Medulla oblongata (tissue), 1 donor: ENCODE data around the gene ANKRD44.

Experiments used
- DNase-seq: peaks from one replicate; pipeline ENCODE4 v3.0.0-alpha.2; 2015; ENCODE audit errors: extremely low spot score

Gene ANKRD44

DNA sequence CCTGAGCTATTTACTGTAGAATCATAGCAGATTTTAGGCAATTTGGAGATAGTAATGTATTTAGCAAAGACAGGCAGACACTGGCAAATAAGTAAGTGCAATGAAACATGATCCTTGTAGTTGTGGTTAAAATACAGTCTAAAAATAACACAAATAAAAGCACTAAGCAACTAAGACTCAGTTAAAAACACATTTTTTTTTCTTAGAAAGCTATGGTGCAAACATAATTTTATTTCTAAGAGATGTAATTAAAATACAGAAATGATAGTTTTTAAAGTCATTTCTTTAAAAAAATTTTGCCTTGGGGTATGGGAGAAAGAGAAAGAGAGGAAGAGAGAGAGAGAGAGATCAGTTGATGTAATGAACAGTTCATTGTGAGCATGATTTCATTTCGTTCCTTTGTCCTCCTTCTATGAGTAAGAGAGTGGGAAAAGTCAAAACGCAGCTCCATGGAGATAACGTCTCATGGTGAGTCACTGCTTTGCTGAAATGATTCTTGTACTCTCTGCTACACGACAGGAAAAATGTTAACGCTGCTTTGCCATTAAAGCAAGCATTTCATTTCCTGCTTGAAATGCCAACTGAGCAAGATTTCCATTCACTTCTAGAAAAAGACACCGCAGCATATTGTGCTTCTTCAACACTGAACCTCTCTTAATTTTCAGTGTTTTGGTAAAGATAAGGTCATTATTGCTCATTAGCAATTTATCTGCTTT, 322.8 kb downstream of the ANKRD44 start:
- DNase-seq = peak; percentile 55

DNA sequence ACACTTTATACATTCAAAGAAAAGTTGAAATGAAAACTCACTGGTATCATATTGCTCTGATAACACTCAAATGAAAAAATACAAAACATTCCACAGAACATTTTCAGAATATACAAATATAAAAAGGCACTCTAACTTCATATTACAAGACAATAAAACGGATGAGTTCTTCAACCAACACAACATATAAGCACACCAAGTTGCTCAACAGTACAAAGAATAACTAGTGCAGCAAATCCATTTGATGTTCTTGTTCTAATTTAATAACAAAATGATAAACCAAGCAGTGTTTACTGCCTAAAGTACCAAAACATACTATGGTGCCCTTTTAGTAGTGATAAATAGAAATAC, 323.3 kb downstream of the ANKRD44 start:
- DNase-seq = no peak

DNA sequence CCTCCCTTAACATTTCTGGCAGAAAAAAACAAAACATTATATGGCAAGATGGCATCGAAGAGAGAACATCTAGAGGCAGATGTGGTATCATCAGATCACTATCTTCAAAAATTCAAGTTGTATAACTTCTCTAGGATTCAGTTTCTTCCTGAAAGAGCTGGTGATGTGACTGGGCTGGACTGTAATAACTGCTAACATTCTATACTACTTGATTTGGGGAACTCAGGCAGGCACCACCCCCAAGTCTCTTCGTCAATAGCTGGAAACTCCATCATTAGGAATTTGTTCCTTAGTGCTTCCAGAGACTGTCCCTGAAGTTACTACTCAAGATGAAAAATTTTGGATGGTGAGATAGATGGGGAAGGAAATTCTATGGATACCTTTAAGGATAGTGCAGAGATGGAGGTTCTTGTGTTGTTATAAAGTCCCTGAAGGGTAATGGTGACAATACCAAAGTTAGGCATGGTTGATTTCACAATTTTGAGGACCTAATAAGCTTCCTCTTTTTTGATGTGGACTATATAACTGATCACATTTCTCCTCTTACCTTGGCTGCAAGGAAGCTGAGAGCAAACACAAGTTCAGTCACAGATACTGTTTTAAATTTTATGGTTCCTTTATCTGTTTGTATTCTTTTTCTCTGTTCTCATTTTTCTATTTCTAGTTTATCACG, 324.9 kb downstream of the ANKRD44 start:
- DNase-seq = no peak

GRCh38 chr2:196984903-196985302, 325.7 kb downstream of the ANKRD44 start:
- DNase-seq = no peak

DNA sequence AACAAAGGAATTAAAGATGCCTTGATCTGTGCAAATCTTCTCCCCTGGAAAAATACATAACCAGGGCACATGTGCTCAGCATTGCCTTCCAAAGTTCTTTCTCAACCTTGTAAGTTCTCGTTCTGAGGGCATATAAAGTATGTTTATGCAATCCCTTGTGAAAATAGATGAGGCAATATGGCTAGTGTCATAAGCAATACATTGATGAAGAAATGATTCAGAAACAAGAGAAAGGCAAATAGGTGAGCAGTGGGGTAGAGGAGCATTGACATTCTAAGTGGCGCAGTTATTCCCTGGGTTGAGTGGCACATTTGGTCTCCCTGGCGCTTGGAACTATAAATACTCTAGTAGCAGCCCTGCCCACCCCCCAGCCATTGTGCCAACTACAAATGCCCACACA, 326.6 kb downstream of the ANKRD44 start:
- no peak for DNase-seq

- DNase-seq = no peak
These were observed 330.1 kb downstream of the ANKRD44 start for GRCh38 chr2:196980473-196980872.

GRCh38 chr2:196980001-196980400, 330.6 kb downstream of the ANKRD44 start:
- no peak for DNase-seq

DNA sequence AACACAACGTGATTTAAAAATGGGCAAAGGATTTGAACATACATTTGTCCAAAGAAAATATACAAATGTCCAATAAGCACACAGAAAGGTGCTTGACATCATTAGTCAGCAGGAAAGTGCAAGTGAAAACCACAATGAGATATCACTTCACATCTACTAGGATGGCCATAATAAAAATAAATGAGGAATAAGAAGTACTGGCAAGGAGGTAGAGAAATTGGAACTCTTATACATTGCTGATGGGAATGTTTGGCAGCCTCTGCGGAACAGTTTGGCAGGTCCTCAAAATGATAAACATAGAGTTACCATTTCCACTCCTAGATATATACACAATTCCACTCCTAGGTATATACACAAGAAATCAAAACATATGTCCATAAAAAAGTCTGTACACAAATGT, 333.1 kb downstream of the ANKRD44 start:
- DNase-seq = no peak

- DNase-seq = no peak
These were observed 335.6 kb downstream of the ANKRD44 start for GRCh38 chr2:196974970-196975369.

GRCh38 chr2:196971574-196972279, 338.9 kb downstream of the ANKRD44 start:
- DNase-seq = no peak

DNA sequence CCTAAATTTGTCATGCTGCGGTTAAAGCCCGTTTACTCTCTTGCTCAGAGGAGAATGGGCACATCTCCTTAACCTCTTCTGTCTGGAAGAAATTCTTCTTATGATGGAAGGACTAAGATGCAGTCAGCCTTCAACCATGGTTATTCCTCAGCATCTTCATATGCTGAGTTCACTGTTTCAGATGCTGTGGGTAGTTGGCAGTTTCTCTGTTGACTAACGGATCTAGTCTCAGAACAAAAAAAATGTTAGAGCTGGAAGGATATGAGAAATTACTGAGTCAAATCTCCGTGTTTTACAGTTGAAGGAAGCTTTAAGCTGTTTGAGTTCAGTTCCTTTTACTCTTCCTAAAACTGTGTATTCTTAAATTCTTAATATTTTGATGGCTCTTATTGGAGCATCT, 340.5 kb downstream of the ANKRD44 start:
- DNase-seq = no peak

GRCh38 chr2:196968516-196968915, 342.1 kb downstream of the ANKRD44 start:
- DNase-seq = no peak

DNA sequence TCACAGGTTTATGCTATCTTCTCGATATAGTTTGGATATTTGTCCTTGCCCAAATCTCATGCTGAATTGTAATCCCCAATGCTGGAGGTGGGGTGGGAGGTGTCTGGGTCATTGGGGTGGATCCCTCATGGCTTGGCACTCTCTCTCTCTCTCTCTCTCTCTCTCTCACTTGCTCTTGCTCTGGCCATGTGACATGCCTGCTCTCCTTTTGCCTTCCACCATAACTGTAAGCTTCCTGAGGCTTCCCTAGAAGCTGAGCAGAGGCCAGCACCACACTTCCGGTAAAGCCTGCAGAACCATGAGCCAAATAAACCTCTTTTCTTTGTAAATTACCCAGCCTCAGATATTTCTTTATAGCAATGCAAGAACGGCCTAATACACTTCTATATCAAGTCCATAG, 342.8 kb downstream of the ANKRD44 start:
- DNase-seq = no peak

DNA sequence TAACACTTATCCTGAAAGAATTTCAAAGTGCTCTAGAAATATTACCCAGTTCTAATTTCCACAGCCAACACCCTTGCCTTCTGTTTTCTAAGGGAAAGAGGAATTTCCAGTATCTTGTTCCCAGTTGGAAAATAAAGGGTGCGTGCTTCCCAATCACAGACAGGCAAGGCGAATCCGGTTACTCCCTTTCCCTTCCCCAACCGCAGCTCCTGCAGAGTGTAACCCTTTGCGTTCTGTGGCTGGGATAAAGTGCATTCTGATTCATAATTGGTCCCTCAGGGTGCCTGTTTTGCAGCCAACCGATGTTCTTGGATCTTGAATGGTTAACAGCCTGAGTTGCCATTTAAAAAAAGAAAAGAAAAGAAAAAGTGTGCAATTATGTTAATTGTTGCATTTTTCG, 343.5 kb downstream of the ANKRD44 start:
- no peak for DNase-seq

DNA sequence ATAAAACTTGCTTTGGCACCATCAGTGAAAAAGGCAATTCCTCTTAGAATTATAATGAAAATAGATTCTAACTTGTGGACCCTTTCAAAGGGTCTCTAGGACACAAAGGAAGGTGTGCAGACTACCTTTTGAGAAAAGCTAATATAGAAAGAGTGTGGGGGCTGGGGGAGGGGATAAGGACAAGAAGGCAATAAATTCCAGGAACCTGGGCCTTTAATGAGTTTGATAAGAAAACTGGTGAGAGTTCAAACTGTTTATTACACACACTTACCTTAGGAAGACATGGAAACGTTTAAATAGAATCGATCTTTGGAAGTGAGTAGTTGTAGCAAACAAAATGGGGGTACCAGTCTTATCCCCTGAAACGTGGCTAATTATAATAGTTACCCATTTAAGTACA, 344.5 kb downstream of the ANKRD44 start:
- DNase-seq = no peak

- no peak for DNase-seq
These were observed 344.9 kb downstream of the ANKRD44 start for GRCh38 chr2:196965651-196966050.

- DNase-seq = no peak
These were observed 346.6 kb downstream of the ANKRD44 start for GRCh38 chr2:196963961-196964360.

DNA sequence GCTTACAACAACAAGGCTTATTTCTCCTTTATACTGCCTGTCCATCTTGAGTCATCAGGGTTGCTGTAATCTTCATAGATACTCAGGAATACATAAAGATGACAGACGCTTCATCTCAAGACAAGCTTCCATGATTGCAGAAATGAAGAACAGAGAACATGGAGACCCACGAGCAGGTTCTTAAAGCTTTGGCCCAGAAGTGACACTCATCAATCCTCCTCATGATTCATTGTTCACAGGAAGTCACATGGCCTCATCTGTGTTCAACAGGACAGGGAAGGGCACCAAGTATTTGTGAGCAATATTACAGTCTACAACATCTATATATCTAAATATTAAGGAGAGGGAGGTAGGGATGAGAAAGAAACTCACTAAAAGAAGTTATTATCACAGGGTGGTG, 347.5 kb downstream of the ANKRD44 start:
- DNase-seq = no peak

DNA sequence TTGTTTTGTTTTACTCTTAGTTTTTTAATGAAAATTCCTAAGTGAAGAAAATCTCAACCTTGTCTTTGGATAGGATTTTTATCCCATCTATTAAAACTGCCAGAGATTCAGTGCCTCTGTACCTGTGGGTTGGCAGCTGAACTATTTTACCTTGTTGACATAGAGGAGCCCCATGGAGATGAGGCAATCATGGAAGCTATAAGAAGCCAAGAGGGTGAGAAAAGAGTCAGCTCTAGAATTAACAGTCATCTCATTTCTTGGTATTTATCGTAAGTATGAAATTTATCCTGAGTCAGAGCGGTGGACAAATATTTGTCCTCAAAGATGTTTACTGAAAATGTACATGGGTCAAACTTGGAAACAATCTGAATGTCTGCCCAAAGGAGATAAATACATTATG, 348.3 kb downstream of the ANKRD44 start:
- DNase-seq = no peak

DNA sequence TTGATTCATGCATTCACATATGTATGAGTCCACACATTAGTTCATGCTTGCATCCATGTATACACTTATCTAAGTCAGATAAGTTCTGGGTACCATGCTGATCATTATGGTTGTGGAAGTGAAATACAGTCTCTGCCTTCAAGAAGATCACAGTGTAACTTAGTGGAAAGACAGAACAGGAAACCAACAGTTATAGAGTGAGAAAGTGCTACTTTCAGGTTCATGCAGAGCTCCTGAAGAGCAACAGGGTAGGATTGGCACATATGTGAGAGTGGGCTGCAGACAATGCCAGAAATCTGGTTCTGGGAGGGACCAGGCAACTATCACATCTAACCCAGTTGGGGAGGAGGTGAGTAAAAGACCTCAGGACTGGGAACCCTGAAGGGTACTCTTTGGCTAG, 348.7 kb downstream of the ANKRD44 start:
- DNase-seq = no peak

DNA sequence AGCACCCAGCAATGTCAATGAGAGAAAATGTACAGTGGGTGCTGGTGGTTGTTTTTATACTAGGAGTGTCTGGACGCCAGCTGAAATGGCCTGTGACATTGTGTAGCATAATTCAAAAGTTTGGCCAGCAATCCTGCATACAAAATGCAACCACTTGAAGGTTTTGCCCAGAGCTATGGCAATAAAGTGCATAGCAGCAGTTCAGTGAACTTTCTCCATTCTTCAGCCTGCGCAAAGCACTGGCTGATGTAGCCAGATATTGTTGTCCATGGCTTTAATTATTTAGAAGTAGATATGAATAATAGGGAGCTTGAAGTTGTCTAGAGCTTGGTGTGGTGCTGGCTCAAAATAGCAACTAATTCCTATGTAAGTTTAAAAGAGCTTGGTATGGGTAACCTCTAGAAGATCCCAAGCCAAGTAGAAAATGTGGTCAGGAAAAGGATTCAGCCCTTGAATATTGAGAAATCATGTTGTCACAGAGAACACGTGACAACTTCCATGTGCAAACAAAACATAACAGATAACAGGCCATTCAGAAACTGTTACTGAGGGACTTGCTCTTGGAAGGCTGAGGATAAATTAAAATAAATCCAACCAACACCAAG, 350.7 kb downstream of the ANKRD44 start:
- no peak for DNase-seq

GRCh38 chr2:196959281-196959680, 351.3 kb downstream of the ANKRD44 start:
- no peak for DNase-seq
